HG03045 (cell line): ENCODE results near the gene CATSPER4.

ENCODE experiments used
- ATAC-seq: cut with Tn5 transposase; IDR thresholded peaks from one replicate; pipeline ENCODE4 v1.9.1; 2021; ENCODE audit warnings: mild to moderate bottlenecking, moderate library complexity; ENCODE audit not compliant: unreplicated experiment

The CATSPER4 gene

DNA sequence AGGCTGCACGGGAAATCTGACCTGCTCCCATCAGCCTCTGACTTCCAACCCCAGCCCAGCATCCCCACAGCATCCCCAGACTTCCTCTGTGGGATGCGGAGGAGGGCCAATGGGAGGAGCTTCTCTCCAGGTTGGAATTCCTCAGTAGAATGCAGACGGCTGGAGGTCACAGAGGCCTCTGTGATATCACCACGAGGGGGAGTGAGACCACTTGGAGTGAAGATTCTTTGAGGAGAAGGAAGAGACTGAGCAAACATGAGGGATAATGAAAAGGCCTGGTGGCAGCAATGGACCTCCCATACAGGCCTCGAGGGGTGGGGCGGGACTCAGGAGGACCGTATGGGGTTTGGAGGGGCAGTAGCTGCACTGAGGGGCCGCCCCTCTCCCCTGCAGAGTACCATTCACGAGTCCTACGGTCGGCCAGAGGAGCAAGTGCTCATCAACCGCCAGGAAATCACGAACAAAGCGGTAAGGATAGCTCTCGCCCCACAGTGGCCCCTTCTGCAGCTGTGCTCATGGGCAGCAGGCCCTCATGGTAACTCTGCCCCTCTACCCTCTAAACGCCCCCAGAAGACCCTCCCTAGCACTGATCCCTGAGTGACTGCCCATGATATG is at the start of gene CATSPER4:
Gene CATSPER4, plus strand, starts transcription at position 230 of the 615 bp plus-strand sequence. Its CDS starts 26 bp downstream, at position 256.
- no peak for ATAC-seq

DNA sequence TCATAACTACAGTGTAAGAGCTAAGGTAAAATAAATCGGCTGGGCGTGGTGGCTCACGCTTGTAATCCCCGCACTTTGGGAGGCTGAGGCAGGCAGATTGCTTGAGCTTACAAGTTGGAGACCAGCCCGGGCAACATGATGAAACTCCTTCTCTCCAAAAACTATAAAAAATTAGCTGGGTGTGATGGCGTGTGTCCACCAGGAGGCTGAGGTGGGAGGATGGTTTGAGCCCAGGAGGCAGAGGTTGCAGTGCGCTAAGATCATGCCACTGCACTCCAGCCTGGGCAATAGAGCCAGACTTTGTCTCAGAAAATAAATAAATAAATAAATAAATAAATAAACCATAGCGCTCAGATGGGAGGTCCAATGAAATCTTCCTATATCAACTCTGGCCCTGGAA is 48.2 kb upstream of the CATSPER4 start:
- no peak for ATAC-seq

DNA sequence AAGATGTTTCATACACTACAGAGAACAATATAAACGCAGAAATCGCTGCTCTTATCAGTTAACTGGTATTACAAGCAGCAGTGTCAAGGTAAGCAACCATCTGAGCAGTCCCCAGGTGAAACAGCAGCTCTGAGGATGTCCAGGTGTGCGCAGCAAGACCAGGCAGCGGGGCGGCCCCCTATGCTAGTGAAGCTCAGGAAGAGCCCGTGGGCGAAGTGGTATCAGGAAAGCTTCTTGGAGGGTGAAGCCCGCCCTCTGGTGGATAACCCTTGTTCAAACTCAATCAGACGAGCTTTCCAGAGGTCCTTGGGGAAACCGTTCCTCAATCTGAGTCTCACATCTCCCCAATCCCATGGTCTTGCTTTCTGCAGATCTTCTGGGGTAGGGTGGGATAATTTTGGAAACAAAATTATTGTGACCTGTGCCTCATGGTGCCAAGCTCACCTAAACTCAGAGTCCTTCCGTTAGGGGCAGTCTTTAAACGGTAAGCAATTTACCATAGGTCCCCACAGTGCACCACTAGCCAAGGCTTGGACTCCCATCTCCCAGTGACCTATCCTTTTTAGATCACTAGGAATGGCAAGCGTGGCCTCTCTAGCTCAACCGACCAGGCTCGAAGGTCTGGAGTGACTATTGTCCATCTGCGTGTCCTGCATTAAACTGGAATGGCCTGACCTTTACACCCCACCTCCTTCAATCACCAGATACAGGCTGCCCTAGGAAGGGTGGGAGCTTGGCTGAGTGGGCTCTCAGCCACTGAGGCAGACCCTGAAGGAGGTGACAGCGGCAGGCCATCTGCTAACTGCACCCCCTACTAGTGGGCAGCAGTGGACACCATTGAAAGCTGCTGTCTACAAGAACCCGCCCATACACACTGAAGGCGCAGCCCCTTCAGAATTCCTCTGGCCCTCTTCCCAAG is 45.1 kb upstream of the CATSPER4 start:
- ATAC-seq = no peak

DNA sequence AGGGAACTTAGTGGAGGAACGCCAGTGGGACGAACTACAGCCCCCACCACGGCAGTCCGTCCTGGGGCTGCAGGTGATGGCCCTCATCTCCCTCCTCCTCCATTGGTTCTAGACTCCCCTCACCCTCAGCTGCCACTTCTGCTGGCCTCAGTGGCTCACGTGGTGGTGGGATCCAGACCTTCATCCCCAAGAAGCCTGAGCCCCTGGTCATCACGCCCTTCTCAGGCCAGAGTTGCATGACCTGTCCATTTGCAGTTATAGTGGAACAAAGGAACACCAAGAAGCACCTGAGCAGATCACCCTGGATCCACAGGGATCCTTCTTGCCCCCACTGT is 44.5 kb upstream of the CATSPER4 start:
- ATAC-seq = no peak

DNA sequence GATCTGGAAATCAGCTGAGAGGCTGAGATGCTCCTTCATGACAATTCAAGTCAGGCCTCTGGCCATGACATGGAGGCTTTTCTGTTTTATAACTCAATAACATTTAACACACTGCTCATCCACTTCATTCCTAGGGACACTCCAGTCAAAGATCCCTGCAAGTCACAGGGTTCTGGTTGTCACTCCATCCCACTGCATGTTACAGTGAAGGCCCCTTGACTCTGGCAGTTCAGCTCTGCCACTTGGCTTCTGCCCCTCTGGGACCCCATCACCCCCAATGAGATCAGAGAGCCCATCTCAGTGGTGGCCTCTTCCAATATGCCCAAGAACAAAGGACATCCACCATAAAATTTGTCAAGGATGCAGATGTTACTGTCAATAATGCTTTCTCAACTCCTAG is 41.5 kb upstream of the CATSPER4 start:
- no peak for ATAC-seq

DNA sequence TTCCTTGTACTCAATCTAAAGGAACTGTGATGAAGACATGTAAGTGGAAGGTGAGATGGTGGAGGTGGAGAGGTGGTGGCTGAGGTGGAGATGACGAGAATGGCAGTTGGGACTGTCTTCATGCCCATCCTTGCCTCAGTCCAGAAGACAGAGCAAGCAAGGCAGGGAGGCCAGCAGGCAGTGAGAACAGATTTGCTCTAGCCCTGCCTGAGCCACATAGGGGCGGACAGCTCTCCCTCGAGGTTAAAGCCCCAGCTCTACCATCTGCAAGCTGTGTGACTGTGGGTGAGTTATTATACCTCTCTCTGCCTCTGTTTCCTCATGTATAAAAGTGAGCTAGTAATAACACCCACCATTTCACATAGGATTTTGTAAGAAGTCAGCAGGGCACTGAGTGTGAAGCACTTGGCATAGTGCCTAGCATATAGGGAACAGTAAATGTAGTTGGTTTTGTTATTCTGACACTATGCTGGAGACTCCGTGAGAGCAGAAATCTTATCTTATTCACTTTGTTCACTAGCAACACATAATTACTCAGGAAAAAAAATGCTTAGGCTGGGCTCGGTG is 36.4 kb upstream of the CATSPER4 start:
- no peak for ATAC-seq

DNA sequence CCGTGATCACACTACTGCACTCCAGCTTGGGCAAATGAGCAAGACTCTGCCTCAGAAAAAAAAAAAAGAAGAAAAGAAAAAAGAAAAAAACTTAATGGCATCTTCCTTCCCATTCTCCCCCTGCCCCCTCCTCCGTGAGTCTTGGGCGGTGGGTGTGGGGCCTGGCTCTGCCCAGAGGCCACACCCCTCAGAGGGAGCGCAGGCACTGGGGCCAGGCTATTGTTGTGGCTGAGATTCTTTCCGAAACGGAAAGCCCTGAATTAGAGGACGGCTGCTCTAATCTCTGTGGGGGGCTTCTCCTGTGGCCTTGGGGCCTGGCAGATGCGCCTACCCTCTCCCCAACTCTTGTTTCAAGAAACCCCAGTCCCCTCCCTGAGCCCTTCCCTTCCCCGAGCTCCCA is 35.7 kb upstream of the CATSPER4 start:
- ATAC-seq = no peak

DNA sequence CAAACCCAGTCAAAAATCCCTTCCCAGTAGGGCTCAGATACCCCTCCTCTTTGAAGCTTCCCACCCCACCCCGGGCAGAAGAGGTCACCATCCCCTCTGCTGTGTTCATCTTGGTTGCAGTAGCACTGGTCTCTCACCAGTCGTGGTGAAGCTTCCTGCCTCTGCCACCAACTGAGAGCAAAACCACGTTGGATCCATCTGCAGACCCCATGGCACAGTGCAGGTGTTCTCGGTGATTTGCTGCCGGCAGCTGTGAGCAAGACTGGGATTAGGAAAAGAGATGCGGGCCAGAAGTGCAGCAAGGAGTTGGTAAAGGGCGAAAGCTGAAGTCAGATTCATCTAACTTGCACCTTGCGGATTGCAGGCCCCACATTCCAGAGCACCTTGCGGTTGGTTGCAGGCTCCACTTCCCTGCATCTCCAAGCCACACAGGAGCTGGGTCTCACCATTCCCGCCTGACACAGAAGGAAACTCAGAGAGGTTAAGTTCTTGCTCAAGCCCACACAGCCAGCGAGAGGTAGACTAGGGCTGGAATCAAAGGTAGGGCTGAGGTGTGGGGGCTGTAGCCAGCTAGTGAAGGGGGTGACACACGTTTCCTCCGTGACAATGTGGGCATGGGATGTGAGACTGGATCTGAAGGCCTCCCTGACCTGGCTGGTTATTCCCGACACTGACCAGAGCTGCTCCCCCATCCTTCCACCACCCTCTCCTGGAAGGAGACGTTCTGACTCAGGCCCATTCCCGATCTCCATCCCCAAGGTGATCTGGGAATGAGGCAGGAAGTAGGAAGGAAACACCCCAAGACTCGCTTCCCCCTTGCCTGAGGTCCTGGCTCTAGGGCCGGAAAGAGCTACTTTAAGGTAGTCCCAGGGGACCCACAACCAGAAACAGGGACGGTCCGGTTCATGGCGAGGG is 34.8 kb upstream of the CATSPER4 start:
- no peak for ATAC-seq

DNA sequence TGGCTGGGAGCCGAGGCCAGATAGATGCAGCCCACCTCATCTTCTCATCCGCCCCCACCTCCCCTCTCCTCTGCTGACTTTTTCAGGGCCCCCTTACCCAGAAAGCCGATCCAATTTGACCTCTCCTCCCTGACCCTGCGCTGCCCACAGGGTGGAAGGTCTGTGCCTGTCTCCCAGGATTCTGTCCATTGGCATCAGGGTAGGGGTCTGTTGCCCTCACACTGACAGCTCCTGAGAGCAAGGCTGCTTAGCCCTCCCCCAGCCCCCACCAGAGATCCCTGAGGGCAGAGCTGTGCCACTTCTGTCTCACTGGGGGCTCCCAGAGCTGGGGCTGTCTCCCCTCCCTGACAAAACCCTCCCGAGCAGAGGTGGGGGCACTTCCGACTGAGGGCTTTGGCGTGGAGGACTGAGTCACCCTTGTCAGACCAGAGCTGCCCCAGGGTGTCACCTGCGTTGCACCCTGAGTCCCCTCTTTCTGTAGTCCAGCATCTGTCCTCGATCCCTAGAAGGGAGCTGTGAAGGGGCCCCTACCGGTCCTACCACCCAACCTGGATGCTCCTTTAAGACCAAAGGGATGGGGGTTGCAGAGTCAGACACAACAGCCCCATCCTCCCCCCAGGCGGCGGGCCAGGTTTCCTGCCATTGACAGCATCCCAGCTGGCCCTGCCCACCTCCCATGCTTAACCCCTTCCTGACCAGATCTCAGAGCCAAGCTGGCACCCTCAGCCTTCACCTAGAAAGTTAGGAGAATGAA is 33.9 kb upstream of the CATSPER4 start:
- no peak for ATAC-seq

DNA sequence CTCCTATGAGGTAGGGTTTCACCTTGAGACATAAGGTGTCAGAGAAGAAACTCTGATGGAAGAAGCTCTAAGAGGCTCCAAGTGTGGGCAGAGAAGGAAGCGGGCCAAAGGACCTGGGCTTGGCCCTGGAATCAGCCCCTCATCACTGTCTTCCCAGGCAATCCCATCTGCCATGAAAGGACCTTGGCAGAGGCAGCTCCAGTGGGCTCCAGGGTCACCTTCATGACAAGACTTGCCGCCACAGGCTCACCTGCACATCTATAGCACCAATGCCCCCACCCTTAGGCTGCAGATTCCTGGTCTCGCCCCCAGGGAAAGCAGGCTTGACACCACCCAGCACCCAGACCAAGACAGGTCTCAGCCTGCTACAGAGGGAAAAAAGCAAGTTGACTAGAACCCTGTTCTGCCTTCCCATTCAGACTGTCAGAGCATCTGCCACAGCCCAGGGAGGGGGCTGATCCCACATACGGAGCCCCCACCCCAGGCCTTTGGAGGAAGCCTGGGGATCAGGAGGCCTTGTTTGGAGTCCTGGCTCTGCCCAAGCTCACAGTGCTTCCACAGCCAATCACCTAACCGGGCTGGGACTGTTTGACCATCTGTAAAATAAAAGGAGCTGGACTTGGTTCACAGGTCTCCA is 32.0 kb upstream of the CATSPER4 start:
- ATAC-seq = no peak

DNA sequence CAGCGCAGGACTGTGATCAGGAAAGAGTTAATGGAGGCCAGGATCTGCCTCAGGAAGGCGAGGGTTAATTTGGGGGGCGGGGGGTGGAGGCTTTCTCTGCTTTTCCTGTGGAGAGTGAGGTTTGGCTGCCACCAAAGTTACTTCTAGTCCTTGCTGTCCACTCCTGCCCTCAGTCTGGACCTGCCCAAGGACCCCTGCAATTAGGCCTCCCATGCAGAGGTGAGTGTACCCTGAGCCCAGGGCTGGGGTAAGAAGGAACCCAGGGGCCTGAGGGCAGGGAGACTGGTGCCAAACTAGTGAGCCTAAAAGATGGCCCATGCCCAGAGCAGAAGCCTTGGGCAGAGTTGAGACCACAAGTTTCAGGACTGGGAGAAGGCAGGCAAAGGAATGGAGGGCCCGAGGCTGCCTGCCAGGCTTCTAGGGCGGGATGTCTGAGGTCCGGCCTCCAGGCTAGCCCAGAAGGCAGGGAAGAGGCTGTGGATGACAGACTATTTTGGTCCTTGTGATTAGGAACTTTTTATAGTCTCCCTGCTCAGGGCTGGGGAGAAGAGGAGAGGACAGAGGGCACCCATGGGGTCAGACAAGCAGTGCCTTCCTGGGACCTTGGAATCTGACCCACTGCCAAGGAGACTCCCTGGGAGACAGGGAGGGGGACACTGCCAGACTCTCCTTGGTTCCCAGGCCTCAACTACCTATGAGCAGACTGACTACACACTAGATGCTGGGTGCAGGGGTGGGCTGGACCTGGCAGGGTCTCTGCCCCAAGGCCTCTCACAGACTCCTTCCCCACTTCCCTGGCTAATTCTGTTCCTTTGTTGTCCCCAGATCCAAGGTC is 31.3 kb upstream of the CATSPER4 start, which contains the start of gene FAM110D:
Gene FAM110D, plus strand, starts transcription at position 172 of the 835 bp plus-strand sequence. CDS start 2,213 bp downstream, outside the sequence.
- no peak for ATAC-seq

DNA sequence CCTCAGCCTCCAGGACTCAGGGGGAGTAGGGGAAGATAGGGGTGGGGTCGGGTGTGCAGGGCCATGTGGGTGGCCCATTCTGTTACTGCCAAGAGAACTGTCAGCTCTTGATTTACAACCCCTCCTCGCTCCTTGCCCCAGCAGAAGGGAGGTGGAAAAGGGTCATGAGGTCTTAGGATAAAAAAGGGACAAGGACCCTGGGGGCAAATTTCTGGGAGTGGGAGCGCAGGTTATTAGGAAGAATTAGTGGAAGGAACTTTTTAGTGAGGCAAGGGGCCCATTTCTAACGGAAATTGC is 30.7 kb upstream of the CATSPER4 start:
- no peak for ATAC-seq

DNA sequence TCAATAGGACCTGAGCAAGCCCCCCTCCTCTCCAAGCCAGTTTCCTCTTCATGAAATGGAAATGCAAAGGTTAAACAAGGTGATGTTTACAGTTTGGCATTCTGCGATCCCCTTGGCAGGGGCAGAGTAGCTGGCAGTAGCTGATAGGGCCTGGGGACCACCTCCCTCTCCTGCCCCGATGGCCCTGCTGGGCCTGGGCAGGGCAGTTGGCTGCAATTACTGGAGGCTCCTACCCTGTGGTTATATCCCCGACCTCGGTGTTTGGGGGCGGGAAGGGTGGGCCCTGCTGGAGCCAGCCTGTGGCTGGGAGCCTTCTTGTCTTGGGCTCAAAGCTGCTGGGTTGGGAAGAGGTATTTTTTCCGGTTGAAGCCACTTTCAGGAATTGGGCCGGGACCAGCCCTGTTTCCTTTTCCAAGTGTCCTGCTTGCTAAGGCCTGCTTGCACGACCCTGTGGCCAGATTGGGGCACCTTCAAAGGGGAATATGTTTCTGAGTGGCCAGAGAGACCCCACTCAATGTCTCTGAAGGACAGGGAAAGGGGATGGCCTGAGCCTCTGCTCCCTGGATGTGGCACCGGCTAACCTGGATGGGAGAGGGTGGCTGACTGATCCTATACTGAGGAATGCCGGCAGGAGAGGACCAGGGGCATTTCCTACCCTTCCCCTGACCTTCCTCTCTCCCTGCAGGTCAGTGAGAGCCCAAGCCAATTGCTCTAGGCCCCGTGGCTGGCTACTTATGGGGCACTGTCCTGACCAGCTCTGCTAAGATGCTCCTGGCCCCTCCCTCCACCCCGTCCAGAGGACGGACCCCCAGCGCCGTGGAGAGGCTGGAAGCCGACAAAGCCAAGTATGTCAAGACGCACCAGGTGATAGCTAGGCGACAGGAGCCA is 29.6 kb upstream of the CATSPER4 start:
- no peak for ATAC-seq

DNA sequence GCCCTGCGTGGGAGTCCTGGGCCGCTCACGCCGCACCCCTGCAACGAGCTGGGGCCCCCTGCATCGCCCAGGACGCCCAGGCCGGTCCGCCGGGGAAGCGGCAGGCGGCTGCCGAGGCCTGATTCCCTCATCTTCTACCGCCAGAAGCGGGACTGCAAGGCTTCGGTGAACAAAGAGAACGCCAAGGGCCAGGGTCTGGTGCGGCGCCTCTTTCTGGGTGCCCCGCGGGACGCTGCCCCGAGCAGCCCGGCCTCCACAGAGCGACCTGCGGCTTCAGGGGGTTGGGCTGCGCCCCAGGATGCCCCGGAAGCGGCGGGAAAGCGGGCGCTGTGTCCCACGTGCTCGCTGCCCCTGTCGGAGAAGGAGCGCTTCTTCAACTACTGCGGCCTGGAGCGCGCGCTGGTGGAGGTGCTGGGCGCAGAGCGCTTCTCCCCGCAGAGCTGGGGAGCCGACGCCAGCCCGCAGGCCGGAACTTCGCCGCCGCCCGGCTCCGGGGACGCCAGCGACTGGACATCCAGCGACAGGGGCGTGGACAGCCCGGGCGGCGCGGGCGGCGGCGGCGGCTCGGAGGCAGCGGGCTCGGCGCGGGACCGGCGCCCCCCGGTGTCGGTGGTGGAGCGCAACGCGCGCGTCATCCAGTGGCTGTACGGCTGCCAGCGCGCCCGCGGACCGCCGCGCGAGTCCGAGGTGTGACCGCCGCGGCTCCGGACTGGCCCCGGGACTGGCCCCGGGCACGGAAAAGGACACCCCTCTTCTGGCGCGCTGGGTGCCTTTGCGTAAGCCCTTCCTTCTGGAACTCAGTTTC is 28.8 kb upstream of the CATSPER4 start:
- ATAC-seq = no peak

DNA sequence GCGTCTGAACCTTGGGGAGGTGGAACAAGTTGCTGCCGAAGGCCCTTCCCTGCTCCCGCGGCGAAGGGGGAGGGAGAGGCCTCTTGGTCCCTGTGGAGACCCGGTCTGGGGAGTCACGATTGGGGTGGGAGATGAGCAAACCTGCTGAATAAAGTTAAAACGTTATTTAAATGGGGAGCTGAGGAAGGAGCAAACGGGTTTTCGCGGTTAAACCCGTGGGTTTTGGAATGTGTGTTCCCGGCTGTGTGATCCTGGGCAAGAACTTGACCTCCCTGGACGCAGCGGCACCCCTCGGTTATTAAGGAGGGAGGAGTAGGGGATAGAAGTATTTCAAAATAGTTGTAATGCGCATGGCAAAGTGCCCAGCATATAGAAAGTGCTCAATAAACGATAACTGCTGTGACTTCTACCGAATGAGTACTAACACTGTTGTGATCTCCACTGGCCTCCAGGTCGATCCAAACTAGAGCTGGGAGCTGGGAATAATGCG is 28.1 kb upstream of the CATSPER4 start:
- no peak for ATAC-seq

DNA sequence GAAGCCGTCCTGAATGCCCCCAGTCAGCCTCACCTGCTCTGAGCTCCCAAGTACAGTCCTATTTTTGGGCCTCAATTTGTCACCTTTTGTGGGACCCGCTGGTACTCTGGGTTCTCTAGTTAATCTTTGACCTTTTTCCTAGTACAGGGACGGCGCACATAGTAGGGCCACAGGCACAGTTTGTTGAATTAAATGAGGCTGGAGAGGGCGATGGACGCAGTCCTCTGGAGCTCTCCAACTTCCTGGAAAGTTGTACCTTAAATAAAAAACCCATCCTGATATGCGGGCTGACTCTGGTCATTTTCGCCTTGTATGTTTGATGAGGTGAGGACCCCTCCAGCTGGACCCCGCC is 26.7 kb upstream of the CATSPER4 start:
- ATAC-seq = no peak
